Measurements from ENCODE around the gene SEZ6L. TPM values are rescaled to one million over a fixed set of nuclear protein-coding genes. Genes with fewer than 3 reads are reported as not detected.

SEZ6L gene
- polyA plus RNA-seq, 1 donor, result 4.3 TPM

- Histone ChIP-seq H3K9me3 (ENCODE audit: control insufficient read depth, low read depth, low read length) (no peaks in the 10 kb centered on the region), H3K27ac (ENCODE audit: low read length) (no peak overlapping the region), H3K36me3 (ENCODE audit: control insufficient read depth, insufficient read depth, low read length) (no peaks in the 10 kb centered on the region), H3K4me3 (ENCODE audit: low read length) (no peak overlapping the region), H3K27me3 (ENCODE audit: control insufficient read depth, insufficient read depth, low read length) (peaks cover 29% of the 10 kb centered on the region), H3K4me1 (ENCODE audit: control insufficient read depth, insufficient read depth, low read length) (peaks cover 7% of the 10 kb centered on the region)
- no peak for DNase-seq
- no CpG with 5 or more reads among the region's 3 CpGs for whole genome bisulfite sequencing (ENCODE audit: insufficient coverage, low lambda C conversion rate)
These were observed 263.5 kb downstream of the SEZ6L start for GRCh38 chr22:26432619-26433311.
